ENCODE data around the gene SOHLH2. TPM values are rescaled to one million over a fixed set of nuclear protein-coding genes. Genes with fewer than 3 reads are reported as not detected.

SOHLH2 gene
- total RNA-seq, 2 experiments from 2014 or later: not detected

- Histone ChIP-seq H3K9me2 (ENCODE audit: insufficient read depth, low read length) (no peaks in the 10 kb centered on the region), H2AFZ (ENCODE audit: low read length) (no peak overlapping the region), H3K79me2 (ENCODE audit: insufficient read depth, low read depth, low read length) (no peaks in the 10 kb centered on the region), H3K4me3 (ENCODE audit: low read depth, low read length, poor library complexity, severe bottlenecking) (no peak overlapping the region), H3K4me1 (ENCODE audit: insufficient read depth, low read length, poor library complexity, severe bottlenecking) (no peaks in the 10 kb centered on the region), H3K9me3 (ENCODE audit: low read length) (no peaks in the 10 kb centered on the region), H3K36me3 (ENCODE audit: insufficient read depth, low read length) (no peaks in the 10 kb centered on the region), H4K20me1 (ENCODE audit: insufficient read depth, low read length) (no peaks in the 10 kb centered on the region), H3K4me2 (ENCODE audit: low read length) (no peak overlapping the region), H3K27ac (ENCODE audit: low read depth, low read length, poor library complexity, severe bottlenecking) (no peak overlapping the region)
- BruUV-seq (replicated peaks): no TSS peak
- intact Hi-C loops (cut with micrococcal nuclease; ENCODE audit: unreplicated experiment): no loop called here
- POLR2A ChIA-PET: no interaction called here
- DNase-seq (ENCODE audit: low spot score): no peak
- TF ChIP-seq CTCF (conservative IDR thresholded peaks at IDR 0.05; ENCODE audit: low read length) (no peak), EZH2phosphoT487 (IDR thresholded peaks at IDR 0.05; ENCODE audit: borderline replicate concordance, low read depth, low read length) (no peak)
- CTCF ChIA-PET (ENCODE audit: unreplicated experiment): no interaction called here
Measured at GRCh38 chr13:36217456-36217855, 3.1 kb upstream of the SOHLH2 start.

- no peaks in the 10 kb centered on the region for H4K20me1 ChIP-seq (ENCODE audit: insufficient read depth, low read length)
- no peak overlapping the region for H2AFZ ChIP-seq (ENCODE audit: low read length)
- ChIA-PET POLR2A (interaction anchor here (0.6 kb wide), 1 partner anchor 111 kb away, joined by 3 read pairs; no protein-coding TSS in a partner anchor), CTCF (ENCODE audit: unreplicated experiment) (no interaction called here)
- no peaks in the 10 kb centered on the region for H3K9me3 ChIP-seq (ENCODE audit: low read length)
- H3K4me3 ChIP-seq (ENCODE audit: low read depth, low read length, poor library complexity, severe bottlenecking): no peak overlapping the region
- H3K36me3 ChIP-seq (ENCODE audit: insufficient read depth, low read length): no peaks in the 10 kb centered on the region
- TF ChIP-seq CTCF (conservative IDR thresholded peaks at IDR 0.05; ENCODE audit: low read length) (no peak), EZH2phosphoT487 (IDR thresholded peaks at IDR 0.05; ENCODE audit: borderline replicate concordance, low read depth, low read length) (no peak)
- no peak overlapping the region for H3K4me2 ChIP-seq (ENCODE audit: low read length)
- no TSS peak for BruUV-seq (replicated peaks)
- no peak for DNase-seq (ENCODE audit: low spot score)
- no peaks in the 10 kb centered on the region for H3K79me2 ChIP-seq (ENCODE audit: insufficient read depth, low read depth, low read length)
- intact Hi-C loops (cut with micrococcal nuclease; ENCODE audit: unreplicated experiment): no loop called here
- H3K4me1 ChIP-seq (ENCODE audit: insufficient read depth, low read length, poor library complexity, severe bottlenecking): no peaks in the 10 kb centered on the region
- no peak overlapping the region for H3K27ac ChIP-seq (ENCODE audit: low read depth, low read length, poor library complexity, severe bottlenecking)
- H3K9me2 ChIP-seq (ENCODE audit: insufficient read depth, low read length): no peaks in the 10 kb centered on the region
Measured at GRCh38 chr13:36212789-36213188, 1.6 kb downstream of the SOHLH2 start.

- no peak for TF ChIP-seq CTCF (conservative IDR thresholded peaks at IDR 0.05; ENCODE audit: low read length)
- TF ChIP-seq EZH2phosphoT487 (IDR thresholded peaks at IDR 0.05; ENCODE audit: borderline replicate concordance, low read depth, low read length): no peak
- CTCF ChIA-PET (ENCODE audit: unreplicated experiment): no interaction called here
- H4K20me1 ChIP-seq (ENCODE audit: insufficient read depth, low read length): no peaks in the 10 kb centered on the region
Measured at GRCh38 chr13:36211567-36211966, 2.8 kb downstream of the SOHLH2 start.

More at GRCh38 chr13:36211567-36211966, 2.8 kb downstream of the SOHLH2 start:
- Histone ChIP-seq H3K4me1 (ENCODE audit: insufficient read depth, low read length, poor library complexity, severe bottlenecking) (no peaks in the 10 kb centered on the region), H3K9me3 (ENCODE audit: low read length) (no peaks in the 10 kb centered on the region), H3K4me2 (ENCODE audit: low read length) (no peak overlapping the region), H2AFZ (ENCODE audit: low read length) (no peak overlapping the region), H3K4me3 (ENCODE audit: low read depth, low read length, poor library complexity, severe bottlenecking) (no peak overlapping the region), H3K9me2 (ENCODE audit: insufficient read depth, low read length) (no peaks in the 10 kb centered on the region), H3K79me2 (ENCODE audit: insufficient read depth, low read depth, low read length) (no peaks in the 10 kb centered on the region), H3K27ac (ENCODE audit: low read depth, low read length, poor library complexity, severe bottlenecking) (no peak overlapping the region), H3K36me3 (ENCODE audit: insufficient read depth, low read length) (no peaks in the 10 kb centered on the region)
- POLR2A ChIA-PET: no interaction called here
- intact Hi-C loops (cut with micrococcal nuclease; ENCODE audit: unreplicated experiment): no loop called here
- DNase-seq (ENCODE audit: low spot score): no peak
- no TSS peak for BruUV-seq (replicated peaks)
